Hepatocyte (in vitro differentiated cells): Measurements from ENCODE around the gene RNF13.

Experiments used
- CTCF ChIP-seq: fragments of 200-600 bp; sonication (generic); IDR thresholded peaks from 2 replicates; pipeline ENCODE4 v1.5.1; 2016; ENCODE audit warnings: antibody characterized with exemption, mild to moderate bottlenecking; ENCODE audit not compliant: poor library complexity
- EZH2 ChIP-seq: fragments of 200-600 bp; sonication (generic); IDR thresholded peaks from 2 replicates; pipeline ENCODE4 v1.6.1; 2016; ENCODE audit warnings: antibody characterized with exemption, mild to moderate bottlenecking, borderline replicate concordance
- EZH2phosphoT487 ChIP-seq: fragments of 200-600 bp; sonication (generic); IDR thresholded peaks from one replicate; pipeline ENCODE4 v1.6.1; 2018; ENCODE audit warnings: antibody characterized with exemption, mild to moderate bottlenecking, low read depth, moderate library complexity; ENCODE audit not compliant: unreplicated experiment, severe bottlenecking

- TF ChIP-seq CTCF (no peak), EZH2 (no peak), EZH2phosphoT487 (no peak)
Measured at GRCh38 chr3:149959443-149959842, 146.4 kb downstream of the RNF13 start.
